Measurements from ENCODE around the gene WDR1.

Gene WDR1

DNA sequence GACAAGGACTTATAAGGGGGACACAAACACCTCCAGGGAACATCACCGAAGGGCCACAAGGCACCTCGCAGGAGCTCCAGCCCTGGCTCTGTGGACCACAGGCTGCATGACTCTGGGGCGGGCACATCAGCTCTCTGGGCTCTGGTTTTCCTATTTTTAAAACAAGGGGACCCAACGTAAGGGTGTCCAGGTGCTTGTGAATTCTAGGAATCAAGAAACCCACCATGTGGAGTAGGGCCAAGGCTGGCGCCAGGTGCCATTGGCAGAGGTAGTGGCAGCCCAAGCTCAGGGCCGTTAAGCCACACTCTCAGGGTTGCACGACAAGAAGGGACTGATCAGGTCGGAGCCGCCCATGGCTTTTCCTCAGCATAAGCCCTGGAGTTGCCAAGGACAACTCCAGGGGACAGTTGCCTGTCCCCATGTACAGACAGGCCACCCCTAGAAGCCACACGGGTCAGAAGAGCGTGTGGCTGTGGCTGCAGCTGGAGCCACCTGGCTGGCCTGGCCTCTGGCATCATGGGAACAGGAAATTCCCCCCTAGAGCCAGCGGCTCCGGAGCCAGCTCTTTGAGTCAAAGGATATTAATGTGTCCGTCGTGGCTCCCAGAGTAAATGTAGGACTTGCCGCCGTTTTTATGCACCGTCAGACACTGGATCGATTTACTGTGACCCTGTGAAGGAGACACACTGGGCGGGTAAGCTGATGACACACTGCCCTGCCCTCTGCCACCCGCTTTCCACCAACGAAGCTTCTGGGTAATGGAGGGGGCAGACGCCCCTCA lies 32.5 kb downstream of the WDR1 start:
- no peak for DNase-seq

DNA sequence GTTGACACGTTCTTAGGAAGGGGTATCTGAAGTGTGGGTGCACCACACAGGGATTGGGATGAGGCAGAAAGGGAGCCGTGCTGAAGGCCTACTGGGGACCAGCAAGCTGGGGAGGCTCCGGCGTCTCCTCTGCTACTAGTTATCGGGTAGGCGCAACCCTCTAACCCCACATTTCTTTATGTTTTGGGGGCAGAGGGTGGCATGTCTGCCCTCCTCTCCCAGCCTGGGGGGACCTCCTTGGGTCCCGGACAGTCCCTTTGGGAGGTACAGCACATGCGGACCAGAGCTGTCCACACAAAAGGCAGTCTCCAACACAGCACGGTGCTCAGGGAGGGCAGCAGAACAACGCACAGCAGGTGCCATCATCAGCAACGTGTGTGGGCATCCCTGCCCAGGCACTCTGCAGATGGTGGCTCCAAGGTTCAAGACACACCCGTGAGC lies 33.2 kb downstream of the WDR1 start:
- no peak for DNase-seq

DNA sequence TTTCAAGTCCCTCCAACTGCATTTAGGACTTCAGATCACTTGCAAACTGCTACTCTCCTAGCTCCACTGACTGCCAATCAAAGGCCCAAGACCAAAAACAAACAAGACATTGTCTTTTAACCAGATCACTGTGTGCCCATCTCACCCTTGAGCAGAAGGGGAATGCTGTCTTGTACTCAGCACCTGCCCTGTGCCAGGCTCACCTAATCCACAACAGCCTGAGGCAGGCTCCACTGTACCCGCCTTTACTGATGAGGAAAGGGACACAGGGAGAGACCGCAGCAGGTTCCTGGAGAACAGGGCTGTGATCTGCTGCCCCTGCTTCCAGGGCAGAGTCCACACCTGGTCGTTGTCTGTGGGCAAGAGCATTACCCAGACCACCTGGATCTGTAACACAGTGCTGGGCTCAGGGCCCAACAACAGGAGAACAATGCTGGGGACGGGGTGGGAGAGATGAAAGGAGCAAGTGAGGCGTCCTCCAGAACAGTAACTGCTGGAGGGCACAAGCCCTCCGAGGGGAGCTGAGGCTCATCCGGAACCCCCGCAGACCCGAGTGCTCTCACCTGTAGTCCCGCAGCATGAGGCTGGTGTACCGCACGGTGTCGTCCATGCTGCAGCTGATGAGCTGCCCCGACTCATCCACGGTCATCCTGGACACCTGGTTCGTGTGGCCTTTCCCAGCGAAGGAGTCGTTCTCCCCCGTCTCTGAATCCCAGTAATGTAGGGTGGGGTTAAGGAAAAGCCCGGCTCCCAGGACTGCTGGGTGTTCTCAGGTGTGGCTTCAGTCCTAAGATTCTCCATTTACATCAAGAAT lies 33.9 kb downstream of the WDR1 start:
- DNase-seq, result no peak

DNA sequence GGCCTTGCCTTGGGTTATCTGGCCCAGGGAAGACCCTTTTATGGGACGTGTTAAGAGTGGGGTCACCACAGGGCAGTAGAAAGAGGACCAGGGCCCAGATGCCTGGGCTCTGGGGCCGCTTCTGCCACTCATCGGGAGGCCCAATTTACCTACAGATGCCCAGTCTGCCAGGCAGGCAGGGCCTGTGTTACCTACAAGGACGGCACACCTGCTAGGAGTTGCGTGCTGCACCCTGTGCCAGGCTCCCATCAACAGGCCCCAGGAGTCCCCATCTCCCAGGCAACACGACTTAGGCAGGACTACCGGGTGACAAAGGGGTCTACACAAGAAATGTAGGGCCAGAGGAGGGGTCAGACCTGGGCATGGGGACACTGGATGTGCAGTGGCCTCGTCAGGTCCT lies 34.6 kb downstream of the WDR1 start:
- no peak for DNase-seq

DNA sequence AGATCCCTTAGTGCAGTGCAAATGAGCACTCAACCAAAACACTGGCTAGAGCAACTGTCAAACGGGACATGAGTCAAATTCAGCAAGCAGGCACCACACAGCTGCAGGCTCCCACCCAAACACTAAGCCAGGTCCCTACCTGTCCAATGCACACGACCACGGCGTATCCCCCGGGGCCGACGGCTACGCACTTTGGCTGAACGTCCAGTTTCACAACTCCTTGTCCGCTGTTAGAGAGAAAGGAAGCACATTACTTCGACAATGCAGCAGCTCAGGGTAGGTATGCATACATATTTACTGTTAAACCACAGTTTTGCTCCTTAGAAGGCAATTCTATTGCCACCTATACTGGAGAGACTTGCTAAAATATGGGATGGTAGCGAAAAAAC lies 35.4 kb downstream of the WDR1 start:
- DNase-seq, result no peak

DNA sequence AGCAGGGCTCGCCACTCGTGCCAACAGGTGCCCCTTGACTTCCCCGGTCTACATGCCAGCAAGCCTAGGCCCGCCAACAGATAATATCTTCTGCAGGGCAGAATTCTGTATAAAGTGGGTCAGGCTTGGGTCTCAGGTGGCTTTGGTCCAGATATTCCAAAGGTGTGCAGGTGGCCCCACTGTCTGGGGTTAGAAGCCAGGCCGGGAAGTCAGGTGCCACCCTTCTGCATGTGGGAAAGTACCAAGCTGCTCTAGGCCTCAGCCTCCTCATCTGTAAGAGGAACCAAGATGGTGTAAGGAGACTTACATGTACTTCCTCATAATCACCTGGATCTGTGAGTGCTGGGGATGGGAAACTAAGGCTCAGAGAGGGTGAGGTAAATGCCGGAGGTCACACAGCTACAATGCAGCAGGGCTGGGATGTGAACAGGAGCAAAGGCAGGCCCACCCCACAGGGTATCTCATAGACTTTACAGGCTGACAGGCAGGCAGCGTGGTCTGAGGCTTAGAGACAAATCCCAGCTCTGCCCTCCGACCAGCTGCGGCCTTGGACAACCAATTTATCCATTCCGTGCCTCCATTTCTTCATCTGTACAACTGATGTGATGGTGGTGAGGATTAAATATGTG lies 35.9 kb downstream of the WDR1 start:
- no peak for DNase-seq

DNA sequence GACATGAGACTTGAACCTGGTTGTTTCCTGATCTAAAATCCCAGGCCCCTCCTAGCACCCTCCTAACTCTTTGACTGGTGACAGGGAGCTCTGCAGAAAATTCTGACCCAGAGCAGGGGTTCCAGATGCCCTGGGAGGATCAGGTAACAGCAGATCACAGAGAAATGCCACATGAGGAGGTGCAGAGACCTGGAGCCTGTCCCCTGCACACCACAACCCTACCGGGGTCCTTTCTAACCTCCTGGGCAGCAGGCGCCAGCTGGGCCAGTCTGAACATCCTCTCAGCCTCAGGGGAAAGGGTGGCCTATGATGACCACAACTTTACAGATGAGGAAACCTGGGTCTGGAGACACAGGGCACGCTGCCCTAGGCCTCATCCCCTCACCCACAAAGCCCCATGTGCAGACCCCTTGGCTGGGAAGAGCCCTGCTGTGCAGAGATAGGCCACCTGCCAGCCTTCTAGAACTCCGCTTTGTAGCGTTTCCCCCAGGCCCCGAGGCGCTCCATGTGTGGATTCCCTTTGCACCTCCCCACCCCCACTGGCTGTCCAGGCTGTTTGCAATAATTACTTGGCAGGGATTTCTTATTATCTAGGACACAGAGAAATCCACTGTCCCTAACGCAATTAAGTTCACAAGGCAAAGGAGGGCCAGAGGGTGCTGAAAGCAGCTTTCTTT lies 36.5 kb downstream of the WDR1 start:
- no peak for DNase-seq

DNA sequence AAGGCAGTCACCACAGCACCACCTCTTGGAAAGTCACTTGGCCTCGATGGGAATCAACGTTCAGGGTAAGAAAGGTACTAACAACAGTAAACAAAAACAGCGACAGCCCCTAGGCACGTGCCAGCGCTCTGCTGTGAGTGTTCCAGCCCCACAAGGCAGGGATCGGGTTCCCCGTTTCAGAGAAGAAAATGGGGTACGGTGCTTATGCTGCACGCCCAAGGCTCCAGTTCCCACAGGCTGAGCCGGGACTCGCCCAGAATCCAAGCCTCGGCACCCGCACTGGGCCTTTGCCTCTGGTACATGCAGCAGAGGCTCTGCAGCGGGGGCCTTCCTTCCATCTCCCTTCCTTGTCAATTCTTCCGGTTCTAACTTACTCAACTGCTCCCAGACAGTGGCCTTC lies 37.3 kb downstream of the WDR1 start:
- DNase-seq, result no peak

DNA sequence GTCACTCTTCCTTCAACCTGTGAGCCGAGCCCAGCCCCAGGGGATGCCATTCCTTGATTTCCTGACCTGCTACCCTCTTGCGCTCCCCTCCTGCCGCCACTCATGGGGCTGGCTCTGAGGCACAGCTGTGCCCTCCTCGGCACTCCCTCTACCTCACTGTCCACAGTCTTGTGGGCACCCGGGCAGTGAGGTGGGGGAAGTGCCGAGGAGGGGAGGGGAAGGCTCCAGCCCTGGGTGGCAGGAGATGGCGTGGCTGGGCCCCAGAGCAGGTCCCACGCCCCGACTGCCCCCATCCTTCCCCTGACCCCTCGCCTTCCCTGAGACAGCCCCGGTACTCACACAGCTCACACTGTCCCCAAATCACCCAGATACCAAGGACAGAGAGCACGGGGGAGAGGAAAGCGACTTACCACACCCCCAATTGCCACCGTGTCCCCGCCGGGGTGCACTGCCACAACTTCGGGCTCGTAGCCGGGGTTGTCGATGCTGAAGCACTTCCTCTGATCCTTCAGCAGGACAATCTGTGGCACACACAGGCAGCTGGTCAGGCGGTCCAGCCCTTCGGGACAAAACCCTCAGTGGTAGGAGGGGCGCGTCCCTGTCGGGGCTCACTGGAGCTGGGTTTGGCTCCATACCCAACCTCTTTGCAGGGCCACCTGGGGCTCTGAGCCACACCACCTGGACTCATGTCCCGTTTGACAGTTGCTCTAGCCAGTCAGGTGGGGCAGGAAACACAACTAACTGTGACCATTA lies 37.9 kb downstream of the WDR1 start:
- DNase-seq, result no peak

DNA sequence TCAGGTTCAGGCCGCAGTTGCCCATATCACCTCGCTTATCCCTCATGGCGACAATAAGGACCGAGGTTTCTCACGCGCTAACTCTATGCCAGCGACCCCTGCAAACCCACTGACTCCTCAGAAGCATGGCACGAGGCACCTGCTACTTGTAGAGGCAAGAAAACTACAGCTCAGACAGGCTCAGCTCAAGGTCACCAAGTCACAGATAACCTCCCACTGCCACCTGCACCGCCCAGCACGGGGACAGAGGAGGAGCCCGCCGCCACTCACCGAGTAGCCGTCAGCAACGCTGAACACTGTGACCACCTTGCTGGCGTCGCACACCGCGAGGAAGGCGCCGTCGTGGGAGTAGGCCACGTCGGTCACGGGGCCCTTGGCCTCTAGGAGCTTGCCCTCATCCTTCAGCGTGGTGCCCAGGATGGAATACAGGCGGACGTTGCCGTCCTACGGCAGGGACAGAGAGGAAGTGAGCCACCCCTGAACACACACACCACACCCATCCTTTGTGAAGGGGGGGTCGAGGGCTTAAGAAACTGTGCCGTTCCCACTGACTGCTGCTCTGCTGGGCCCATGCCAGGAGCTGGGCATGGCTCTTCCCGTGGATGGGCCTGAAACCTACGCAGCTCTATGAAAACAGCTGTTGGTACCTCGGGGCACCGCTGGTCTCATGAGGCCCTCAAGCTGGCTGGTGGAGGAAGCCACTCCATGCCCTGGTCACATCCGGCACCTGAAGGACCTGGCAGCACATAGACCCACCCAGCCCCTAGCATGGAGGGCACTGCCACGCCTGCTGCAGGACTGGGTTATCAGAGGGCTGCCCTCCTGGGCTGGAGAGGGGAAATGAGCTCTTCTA lies 38.9 kb downstream of the WDR1 start:
- no peak for DNase-seq

DNA sequence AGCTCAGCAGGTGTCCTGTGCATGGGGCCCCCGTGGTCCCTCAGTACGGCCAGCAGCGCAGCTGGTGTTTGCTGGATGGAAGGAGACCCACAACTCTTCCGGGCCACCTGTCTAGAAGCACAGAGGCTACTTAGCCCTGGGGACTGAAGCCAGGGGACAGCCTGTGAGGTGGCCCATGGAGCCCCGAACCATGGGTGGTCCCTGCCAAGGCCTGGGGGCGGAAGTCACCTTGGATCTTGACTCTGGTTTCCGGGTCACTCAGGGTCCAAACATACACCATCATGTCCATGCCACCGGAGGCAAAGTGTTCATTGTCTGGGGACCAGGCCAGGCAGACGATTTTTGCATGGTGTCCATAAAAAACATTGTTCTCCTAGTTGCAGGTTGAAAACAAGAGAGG lies 39.5 kb downstream of the WDR1 start:
- DNase-seq, result no peak

DNA sequence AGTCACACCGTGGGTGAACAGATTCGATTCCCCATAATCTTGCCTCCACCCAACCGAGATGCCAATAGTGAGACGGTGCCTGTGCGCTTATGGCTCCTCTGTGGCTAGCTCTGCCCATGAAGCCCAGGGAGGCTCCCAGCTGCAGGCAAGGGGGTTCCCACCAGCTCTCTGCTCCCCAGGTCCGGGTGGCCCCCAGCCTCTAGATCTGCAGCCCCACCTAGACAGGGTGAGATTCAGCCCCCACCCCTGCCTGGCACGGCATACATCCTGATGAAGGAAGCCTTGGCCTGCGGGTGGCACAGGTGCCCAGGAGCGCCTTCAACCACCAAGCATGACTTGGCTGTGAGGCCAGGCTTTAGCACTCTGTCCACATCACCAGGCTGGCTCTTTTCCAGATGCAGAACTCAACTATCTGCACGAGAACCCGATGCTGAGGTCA lies 40.6 kb downstream of the WDR1 start:
- no peak for DNase-seq

DNA sequence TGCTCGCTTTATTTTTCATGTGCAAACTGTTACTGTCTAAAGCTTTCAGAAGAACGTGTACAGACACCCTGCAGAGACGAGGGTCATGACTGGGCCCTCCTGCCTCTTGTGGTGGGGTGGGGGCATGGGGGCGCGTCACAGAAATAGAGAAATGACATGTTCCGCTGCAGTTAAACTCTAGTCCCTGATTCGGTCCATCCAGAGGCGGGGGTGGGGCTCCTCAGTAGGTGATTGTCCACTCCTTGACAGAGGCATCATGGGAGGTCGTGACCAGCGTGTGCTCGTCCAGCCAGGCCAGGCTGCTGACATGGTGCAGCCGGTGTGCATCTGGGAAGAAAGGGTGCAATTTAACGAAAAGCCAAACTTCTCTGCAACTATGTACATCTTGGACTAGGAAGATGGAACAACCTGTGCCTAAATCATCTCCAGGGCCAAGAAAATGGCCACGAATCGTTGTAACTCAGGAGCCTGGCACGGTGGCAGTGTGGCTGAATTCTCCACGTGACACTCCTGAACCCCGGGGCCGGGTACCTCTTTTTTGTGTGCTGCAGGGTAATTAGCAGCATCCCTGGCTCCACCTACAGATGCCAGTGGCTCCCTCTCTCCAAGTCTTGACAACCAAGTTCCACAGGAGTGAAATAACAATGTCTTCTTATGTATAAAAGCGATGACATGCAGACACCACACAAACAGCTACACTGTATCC lies 41.3 kb downstream of the WDR1 start:
- no peak for DNase-seq

DNA sequence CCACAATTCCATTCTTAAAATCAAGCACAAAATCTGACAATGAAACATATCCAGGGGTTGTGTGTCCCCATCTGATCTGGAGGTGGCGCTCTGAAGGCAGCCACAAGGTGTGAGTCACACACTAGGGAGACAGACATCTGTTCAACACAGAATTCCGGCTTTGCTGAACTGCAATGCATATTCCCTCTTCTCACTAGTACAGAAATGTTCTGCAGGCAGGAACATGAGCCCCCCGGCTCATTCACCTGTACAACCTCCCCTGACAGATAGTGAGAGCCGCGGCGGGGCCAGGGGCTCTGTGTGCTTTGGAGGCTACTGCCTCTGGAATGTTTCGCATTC lies 41.9 kb downstream of the WDR1 start:
- DNase-seq, result no peak

DNA sequence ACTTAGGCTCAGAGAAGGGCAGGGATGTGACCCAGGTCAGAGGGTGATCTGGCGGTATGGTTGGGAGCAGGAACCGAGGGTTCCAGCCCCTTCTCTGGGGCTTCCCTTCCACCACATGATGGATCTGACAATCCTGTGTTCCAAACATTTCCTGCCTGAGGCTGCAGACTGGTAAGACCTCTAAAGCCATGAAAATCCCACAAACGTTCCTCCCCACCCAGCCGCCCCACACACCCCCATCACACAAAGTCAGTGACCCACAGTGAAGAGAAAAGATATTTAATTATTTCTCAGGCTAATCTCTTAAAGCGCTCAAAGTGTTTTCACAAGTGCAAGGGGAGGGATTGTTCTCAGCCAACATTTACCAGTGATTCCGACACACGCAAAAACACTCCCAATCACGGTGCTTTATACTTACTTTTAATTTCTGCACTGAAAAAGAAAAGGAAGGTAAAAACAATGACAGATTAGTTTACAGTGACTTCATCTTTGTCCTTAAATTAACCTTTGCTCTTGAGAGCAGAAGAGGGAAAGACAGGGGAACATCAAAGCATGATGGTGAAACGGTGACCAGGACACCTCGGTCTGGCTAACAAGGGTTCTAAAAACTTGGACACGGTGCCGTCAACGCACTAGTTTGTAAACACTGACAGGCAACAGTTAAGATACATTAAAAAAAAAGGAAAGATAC lies 42.4 kb downstream of the WDR1 start:
- DNase-seq, result no peak

DNA sequence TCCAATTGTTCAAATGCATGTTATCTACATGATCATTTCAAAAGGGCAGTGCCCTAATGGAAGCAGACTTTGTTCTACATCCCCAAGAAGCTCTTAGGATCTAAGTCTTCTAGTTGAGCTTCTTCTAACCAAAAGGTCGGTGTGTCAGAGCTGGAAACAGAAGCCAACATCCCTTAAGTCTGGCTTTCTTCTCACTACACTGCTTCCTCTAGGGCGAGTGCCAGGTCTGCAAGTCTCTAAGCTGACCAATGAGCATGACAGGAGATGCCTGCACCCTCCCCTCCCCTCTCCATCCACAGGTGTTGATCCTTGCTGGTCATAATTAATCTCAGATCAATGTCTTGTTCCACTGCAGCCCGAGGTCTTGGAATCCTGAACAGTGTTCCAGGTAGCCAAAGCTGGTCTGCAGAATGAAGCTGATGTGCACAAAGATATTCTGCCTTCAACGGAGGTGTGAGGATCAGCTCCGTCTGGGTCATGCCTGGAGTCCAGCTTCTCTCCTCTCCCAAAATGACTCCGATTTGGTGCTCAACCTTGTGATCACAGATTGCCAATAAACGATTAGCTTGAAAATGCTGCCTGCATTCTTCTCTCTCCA lies 44.1 kb downstream of the WDR1 start:
- no peak for DNase-seq

DNA sequence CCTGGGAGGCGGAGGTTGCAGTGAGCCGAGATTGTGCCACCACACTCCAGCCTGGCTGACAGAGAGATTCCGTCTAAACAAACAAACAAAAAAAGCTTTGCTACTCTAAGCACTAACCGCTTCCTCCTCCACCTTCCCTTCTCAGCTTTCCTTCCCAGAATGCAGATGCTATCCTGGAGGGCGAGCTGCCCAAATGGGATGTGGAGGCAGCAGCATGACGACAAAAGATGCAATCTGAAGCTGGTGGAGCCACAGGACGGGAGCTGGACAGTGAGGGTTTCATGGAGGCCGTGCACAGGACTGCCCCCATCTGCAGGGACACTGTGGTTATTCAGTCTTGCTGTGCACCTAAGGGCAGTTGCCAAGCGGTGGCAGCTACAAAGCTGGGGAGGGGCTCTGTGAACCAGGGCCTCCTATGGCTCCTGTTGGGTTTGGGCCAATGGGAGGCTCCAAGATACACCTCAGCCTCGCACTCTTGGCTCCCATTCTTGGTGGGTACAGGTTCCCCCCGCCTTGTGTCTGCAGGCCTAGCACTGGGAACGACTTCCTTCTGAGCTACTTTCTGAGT lies 47.4 kb downstream of the WDR1 start:
- DNase-seq, result no peak

DNA sequence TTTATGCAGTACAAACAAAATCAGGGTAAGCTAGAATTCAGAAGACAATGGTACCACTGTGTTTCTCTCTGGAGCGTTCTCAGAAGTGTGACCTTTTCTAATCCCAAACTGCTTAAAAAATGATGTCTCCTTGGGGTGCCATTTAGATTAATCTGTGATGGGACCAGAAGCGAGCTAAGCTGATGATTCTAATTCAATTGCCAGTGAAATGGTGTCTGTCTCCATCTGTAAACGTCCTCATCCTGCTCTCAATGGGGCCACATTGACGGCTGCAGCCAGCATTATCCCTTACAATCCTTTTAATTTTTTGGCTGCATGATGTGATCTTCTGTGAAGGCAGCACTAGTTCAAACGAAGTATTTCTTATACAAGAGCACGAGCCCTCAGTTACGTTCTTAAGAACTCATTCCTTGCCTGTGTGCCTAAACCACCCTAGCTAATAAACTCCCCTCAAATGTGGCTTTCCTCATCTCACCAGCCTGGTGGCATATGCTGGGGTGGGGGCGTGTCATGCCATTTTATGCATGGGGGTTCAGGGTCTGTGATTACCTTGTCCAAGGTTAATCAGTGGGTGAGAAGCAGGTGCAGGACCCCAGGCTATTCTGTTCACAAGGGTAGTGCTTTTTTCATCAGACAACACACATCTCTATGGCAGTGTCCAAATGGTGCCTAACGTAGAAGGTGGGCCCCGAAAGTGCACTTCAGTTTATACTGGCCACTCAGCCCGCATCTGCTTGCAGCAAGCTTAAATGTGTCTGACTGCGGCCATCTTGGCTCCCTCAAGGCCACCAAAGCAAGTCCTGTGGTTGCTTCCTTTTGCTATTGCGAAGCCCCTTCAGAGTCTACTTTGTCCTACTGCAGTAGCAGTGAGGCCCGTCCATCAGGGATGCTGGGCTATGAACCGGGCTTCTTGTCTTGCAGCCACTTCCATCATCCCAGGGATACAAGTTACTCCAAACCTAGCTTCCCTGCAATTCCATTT lies 49.6 kb downstream of the WDR1 start:
- no peak for DNase-seq
